ENCODE measurements around the gene MANBA.

- TF ChIP-seq GATA3 (IDR thresholded peaks at IDR 0.05; ENCODE audit: borderline replicate concordance) = no peak
- no peak for TF ChIP-seq CTCF (IDR thresholded peaks at IDR 0.05)
- TF ChIP-seq MAX (IDR thresholded peaks at IDR 0.05) = no peak
- no peak for TF ChIP-seq USF2 (IDR thresholded peaks at IDR 0.05)
- TF ChIP-seq HOXA7 (CRISPR knock-in tag; IDR thresholded peaks at IDR 0.05) = no peak
- TF ChIP-seq KDM5A (IDR thresholded peaks at IDR 0.05) = no peak
- TF ChIP-seq POLR2A (IDR thresholded peaks at IDR 0.05; ENCODE audit: low read length) = no peak
- no peak for TF ChIP-seq EP300 (IDR thresholded peaks at IDR 0.05)
- no peak for TF ChIP-seq CHD2 (IDR thresholded peaks at IDR 0.05; ENCODE audit: low read length, partially characterized antibody)
- no peak for TF ChIP-seq NR3C1 (IDR thresholded peaks at IDR 0.05)
- TF ChIP-seq HMGXB4 (CRISPR knock-in tag; IDR thresholded peaks at IDR 0.05; ENCODE audit: borderline replicate concordance) = no peak
- no peak for TF ChIP-seq JUN (IDR thresholded peaks at IDR 0.05)
Measured at GRCh38 chr4:102787096-102787881, 26.5 kb upstream of the MANBA start.

Data from A549 (cell line).